ENCODE results near the gene DYSF.

The DYSF gene

DNA sequence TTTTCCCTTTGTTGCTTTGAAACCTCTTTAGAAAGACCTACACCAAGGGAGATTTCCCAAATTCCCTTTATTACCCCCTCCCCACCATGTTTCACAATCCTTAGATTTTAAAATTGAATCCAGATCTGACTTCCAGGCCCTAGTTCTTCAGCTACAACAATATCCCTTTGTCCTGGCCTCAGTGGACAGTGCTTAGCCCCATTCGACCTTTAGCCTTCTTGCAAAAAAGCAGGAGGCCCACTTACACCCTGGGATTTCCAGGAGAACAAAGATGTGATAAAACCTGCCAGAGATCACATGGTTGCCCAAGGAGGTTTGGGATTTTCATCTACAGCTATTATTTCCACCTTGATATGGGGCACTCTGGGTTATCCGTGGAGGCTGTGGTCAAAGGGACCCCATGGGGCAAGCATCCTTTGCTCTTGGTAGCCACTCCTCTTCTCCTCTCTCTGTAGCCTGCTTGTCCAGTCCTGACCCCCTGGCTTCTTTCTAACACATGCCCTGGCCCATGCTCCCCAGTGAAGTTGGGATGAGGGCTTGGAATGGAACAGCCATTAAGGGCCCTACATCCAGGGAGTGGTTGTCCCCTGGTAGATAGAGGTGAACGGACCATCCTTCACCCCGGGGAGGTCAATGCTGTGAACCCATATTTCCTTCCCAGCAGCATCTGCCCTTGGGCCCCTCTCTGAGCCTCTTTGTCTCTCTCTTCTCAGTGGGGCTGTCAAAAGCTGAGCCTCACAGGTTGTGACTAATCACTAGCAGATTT lies 267.4 kb downstream of the DYSF start:
- H3K27ac ChIP-seq: no peak overlapping the region
- TF ChIP-seq ZFX (IDR thresholded peaks at IDR 0.05; ENCODE audit: borderline replicate concordance): no peak
- TF ChIP-seq, protein P1, sequence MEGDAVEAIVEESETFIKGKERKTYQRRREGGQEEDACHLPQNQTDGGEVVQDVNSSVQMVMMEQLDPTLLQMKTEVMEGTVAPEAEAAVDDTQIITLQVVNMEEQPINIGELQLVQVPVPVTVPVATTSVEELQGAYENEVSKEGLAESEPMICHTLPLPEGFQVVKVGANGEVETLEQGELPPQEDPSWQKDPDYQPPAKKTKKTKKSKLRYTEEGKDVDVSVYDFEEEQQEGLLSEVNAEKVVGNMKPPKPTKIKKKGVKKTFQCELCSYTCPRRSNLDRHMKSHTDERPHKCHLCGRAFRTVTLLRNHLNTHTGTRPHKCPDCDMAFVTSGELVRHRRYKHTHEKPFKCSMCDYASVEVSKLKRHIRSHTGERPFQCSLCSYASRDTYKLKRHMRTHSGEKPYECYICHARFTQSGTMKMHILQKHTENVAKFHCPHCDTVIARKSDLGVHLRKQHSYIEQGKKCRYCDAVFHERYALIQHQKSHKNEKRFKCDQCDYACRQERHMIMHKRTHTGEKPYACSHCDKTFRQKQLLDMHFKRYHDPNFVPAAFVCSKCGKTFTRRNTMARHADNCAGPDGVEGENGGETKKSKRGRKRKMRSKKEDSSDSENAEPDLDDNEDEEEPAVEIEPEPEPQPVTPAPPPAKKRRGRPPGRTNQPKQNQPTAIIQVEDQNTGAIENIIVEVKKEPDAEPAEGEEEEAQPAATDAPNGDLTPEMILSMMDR (IDR thresholded peaks at IDR 0.05): no peak

DNA sequence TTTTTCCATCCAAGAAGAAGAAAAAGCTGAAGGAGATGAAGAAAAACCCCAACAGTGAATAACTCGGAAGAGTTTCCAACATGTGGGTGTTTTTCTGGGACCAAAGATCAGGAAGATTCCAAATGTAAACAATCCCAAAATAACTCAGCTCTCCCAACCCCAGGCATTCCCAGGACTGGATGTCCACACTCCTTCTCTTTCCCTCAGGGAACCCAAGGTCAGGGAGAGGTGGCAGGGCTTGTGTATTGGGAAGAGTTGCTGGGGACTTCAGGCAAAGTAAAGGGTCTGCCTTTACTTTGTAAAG lies 268.0 kb downstream of the DYSF start:
- no peak overlapping the region for H3K27ac ChIP-seq
- TF ChIP-seq, protein P1 (IDR thresholded peaks at IDR 0.05): no peak
- TF ChIP-seq ZFX (IDR thresholded peaks at IDR 0.05; ENCODE audit: borderline replicate concordance): no peak

DNA sequence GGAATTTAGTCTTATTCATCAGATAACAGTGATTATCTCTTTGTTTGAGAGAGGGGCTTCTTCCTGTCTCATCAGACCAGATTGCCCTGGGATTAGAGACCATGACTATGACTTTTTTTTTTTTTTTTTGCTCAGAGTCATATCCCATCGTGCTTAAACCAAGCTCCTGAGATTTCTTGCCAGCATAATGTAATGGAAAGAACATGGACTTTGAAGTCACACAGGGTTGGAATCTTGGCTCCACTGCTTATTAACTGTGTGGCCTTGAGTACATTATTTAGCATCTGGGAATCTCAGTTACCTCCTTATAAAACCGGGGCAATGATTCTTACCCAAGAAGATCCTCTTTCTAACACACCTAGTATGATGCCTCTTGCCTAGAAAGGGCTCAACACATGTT lies 268.3 kb downstream of the DYSF start:
- H3K27ac ChIP-seq: no peak overlapping the region

DNA sequence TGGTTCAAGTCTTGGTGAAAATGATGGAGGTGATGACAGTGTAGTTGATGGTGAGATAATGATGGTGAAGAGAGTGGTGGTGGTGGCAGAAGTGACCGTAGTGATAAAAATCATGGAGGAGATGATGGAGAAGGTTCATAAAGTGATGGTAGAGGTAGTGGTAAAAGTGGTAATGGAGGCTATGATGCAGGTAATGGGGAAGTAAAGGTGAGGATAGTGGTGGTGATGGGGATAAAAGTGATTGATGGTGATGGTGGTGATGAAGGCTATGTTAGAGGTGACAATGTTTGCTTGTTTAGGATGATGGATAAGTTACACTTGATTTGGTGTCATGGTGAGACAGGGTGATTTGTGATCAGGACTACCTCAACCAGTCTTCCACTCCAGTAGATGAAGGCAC lies 268.9 kb downstream of the DYSF start:
- no peak overlapping the region for H3K27ac ChIP-seq
- TF ChIP-seq, protein P1 (IDR thresholded peaks at IDR 0.05): no peak
- TF ChIP-seq ZFX (IDR thresholded peaks at IDR 0.05; ENCODE audit: borderline replicate concordance): no peak

More for the DNA sequence above, 268.3 kb downstream of the DYSF start:
- TF ChIP-seq, protein P1 (IDR thresholded peaks at IDR 0.05): no peak
- no peak for TF ChIP-seq ZFX (IDR thresholded peaks at IDR 0.05; ENCODE audit: borderline replicate concordance)

DNA sequence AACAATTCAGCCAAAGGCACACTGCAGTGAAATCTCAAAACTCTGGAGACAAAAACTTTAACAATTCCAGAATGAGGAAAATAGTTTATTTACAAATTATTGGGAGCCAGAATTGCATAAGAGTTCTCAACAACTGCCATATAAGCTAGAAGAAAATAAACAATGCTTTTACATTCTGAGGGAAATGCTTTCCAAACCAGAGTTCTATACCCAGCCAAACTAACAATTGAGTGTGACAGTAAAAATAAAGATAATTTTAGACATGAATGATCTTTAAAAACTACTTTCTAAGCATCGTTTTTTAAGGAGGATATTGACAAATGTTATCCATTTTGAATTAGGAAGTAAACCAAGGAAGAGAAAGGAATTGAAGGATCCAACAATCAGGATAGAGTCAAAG lies 271.4 kb downstream of the DYSF start:
- no peak overlapping the region for H3K27ac ChIP-seq
- TF ChIP-seq ZFX (IDR thresholded peaks at IDR 0.05; ENCODE audit: borderline replicate concordance): no peak
- TF ChIP-seq, protein P1 (IDR thresholded peaks at IDR 0.05): no peak

DNA sequence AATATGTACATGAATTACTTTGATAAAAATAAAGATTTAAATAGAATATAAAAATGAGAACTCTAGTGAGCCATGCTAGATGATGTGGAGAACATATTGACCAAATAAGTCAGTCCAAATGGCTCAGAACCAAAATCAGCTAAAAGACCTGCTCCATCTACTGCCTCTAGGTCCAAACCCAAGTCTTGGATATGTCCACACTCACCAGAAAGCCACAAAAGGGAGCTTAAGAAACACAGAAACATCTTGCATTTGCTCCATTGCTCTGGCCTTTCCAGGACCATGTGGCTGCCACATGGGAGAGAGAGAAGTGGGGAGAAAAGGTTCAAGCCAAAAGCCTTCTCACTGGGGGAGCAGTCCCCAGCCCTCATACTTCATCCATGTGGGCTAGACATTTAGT lies 272.5 kb downstream of the DYSF start:
- TF ChIP-seq, protein P1 (IDR thresholded peaks at IDR 0.05): no peak

DNA sequence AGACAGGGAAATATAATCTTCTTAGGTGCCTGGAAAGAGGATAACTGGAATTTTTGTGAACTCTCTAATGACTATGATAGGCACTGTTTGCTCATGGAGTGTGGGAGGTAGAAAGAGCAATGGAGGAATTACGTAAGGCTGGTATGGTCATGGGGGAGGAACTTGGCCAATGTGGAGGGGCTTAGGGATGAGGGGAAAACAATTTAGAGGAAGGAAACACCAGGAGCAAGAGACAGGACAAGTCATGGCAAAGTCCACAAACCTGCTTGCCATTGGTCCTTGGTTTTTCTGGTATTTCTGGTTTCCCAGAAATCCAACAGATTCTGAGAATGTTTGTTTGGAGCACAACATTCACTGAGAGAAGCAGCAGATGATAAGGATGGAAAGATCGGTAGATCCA lies 274.2 kb downstream of the DYSF start:
- TF ChIP-seq, protein P1 (IDR thresholded peaks at IDR 0.05): no peak
- TF ChIP-seq ZFX (IDR thresholded peaks at IDR 0.05; ENCODE audit: borderline replicate concordance): no peak

More for the DNA sequence above, 272.5 kb downstream of the DYSF start:
- no peak overlapping the region for H3K27ac ChIP-seq

More for the DNA sequence above, 274.2 kb downstream of the DYSF start:
- no peak overlapping the region for H3K27ac ChIP-seq

All from 22Rv1 (cell line).